Measurements from ENCODE around the gene TSEN34.
"Not testable (repeated sequence)": the region's sequence is repeated elsewhere in the genome, so short reads cannot be mapped to it uniquely, and the experiment has no call there.

Gene TSEN34

GRCh38 chr19:54188215-54188871, 2.8 kb upstream of the TSEN34 start:
- peak; percentile 58 for DNase-seq (ENCODE audit: low spot score)

- no peak for DNase-seq (ENCODE audit: low spot score)
Observed at GRCh38 chr19:54189145-54189734, 1.9 kb upstream of the TSEN34 start, which contains the start of gene MBOAT7. Gene MBOAT7, minus strand, starts transcription at chr19:54189580. Its CDS starts 1,072 bp downstream, at chr19:54188508.

DNA sequence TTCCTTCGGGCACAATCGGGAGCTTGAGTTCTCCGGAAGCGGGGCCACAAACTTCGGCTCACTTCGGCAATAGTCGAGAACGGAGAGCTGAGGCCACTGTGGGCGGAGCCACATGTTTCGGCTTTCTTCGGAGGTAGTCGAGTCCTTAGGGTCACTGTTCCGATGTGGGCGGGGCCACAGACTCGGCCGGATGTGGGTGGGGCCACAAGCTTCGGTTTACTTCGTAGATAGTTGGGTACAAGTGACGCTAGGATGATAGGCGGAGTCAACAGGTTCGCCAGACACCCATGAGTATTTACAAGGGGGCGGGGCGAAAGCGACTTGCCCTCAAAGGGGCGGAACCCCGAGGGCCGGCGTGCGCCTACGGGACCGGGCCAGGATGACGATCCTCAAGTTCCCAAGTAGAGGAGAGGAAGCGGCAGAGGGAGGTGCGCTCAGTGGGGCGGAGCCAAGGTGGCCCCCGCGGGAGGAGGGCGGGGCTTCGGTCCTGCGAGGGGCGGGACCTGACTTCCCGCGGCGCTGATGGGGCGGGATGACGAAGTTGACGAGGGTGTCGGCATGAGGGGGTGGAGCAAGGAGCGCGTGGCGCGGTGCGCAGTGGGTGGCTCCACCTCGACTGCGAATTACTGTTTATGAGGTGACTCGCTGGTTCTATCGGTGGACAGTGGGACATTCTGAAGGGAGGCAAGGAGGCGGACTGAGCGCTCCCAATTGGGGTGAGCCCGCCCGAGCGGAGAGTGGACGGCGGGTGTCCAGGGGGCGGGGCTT, 1.2 kb upstream of the TSEN34 start:
- peak; percentile 100 for DNase-seq (ENCODE audit: low spot score)

DNA sequence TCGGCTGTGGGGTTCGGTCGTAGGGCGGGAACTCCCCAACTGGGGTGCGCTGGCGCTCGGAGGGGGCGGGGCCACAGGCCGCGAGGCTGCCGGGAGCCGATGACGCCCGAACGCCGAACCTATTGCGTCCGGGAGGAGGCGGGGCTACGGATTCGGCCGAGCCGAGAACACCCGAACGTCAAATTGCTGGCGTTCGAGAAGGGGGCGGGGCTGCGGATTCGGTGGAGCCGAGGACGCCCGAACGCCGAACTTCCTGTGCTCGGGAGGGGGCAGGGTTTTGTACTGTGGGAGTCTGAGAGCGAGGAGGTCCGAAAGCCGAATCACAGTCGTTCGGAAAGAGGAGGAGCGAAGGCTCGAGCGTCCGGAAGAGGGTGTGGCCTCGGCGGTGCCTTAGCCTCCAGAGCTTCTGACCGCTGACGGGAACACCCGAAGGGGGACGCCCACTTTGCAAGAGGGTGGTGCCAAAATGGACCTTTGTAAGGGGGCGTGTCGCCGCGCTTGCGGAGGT, 551 bp upstream of the TSEN34 start:
- peak; percentile 99 for DNase-seq (ENCODE audit: low spot score)

- DNase-seq (ENCODE audit: low spot score): no peak
Observed at GRCh38 chr19:54191811-54192453, 824 bp downstream of the TSEN34 start.

GRCh38 chr19:54193011-54193410, 1.9 kb downstream of the TSEN34 start:
- no peak for DNase-seq (ENCODE audit: low spot score)

- not testable (repeated sequence) for DNase-seq (ENCODE audit: low spot score)
Observed at GRCh38 chr19:54194463-54194862, 3.4 kb downstream of the TSEN34 start.

DNA sequence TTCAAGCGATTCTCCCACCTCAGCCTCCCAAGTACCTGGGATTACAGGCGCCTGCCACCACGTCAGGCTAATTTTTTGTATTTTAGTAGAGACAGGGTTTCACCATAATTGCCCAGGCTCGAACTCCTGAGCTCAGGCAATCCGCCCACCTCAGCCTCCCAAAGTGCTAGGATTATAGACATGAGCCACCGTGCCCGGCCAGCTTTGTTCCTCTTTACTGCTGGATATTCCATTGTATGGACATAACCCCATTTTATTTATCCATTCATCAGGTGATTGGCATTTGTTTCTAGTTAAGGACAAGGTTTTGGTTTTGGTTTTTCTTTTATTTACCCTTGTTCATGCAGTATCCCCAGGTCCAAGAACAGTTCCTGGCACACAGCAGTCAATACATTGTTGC, 5.4 kb downstream of the TSEN34 start:
- no peak for DNase-seq (ENCODE audit: low spot score)

GRCh38 chr19:54197121-54197520, 6.0 kb downstream of the TSEN34 start:
- DNase-seq (ENCODE audit: low spot score): no peak

DNA sequence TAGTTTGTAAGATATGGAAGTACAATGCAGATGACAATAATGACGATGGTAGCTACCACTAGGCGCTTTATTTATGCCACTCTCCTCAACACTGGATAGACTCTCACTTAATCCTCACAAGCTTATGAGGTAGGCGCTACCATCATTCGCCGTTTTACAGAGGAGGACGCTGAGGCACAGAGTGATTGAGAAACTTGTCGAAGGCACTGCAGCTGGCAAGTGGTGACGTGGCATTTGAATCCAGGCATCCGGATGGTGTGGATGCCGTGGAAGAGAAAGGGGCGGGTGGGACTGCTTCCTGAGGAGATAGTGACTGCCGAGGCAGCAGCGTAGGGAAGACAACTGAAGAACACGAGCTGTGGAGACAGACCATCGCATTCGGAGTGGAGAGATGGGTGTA, 8.3 kb downstream of the TSEN34 start:
- no peak for DNase-seq (ENCODE audit: low spot score)

DNA sequence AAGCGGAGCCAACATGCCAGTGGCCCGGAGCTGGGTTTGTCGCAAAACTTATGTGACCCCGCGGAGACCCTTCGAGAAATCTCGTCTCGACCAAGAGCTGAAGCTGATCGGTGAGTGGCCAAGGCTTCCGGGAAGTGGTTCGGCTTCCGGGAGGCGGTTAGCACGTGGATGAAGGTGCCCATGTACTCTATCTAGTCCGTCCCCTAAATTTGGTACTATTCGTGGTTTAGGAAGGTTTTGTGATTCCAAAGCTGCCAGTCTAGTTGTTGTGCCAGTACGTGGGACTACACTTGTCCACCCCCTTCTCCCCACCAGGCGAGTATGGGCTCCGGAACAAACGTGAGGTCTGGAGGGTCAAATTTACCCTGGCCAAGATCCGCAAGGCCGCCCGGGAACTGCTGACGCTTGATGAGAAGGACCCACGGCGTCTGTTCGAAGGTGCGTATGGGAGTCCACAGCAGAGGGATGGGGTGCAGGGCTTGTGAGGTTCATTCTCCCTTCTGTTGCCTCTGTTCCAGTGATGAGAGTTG, 10.1 kb downstream of the TSEN34 start:
- no peak for DNase-seq (ENCODE audit: low spot score)

DNA sequence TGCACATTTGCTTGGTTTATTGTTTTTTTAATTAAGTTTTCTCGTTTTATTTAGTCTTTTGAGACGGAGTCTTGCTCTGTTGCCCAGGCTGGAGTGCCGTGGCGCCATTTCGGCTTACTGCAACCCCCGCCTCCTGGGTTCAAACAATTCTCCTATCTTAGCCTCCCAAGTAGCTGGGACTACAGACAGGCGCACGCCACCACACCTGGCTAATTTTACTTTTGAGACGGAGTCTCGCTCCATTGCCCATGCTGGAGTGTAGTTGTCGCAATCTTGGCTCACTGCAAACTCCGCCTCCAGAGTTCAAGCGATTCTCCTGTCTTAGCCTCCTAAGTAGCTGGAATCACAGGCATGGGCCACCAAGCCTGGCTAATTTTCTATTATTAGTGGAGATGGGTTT, 10.9 kb downstream of the TSEN34 start:
- no peak for DNase-seq (ENCODE audit: low spot score)

GRCh38 chr19:54203151-54203611, 12.1 kb downstream of the TSEN34 start:
- no peak for DNase-seq (ENCODE audit: low spot score)

DNA sequence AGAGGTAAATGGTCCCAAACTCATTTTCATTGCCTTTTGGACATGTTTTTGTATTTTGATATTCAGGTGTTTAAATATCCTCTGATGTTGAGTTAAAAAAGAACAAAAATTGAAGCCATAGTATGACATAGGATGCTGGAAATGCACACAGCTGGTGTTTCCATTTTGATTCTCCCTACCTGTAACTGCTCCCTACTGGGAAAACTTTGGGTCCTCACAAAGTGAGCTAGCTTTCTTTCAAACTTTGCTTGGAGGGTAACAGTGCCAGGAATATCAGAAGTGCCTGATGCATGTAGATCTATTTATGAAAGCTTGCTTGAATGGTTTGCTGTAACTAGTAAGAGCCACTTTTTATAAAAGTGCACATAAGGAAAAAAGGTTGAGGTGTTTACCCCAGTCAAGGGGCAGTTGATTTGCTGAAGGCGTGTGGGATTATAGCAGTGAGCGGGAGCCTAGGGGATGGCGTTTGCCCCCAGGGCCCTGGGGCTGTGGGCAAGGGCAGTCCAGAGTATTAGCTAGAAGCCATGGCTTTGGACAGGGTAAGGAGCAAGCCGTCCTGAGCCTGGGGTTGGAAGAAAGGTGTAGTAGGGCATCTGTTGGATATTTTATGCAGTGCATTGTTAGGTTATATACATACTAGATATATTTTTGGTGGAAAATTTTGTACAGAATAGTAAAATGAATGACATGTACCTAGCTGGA, 13.8 kb downstream of the TSEN34 start:
- no peak for DNase-seq (ENCODE audit: low spot score)

GRCh38 chr19:54206030-54206830, 15.1 kb downstream of the TSEN34 start:
- DNase-seq (ENCODE audit: low spot score): no peak

GRCh38 chr19:54206831-54207177, 15.7 kb downstream of the TSEN34 start:
- no peak for DNase-seq (ENCODE audit: low spot score)

DNA sequence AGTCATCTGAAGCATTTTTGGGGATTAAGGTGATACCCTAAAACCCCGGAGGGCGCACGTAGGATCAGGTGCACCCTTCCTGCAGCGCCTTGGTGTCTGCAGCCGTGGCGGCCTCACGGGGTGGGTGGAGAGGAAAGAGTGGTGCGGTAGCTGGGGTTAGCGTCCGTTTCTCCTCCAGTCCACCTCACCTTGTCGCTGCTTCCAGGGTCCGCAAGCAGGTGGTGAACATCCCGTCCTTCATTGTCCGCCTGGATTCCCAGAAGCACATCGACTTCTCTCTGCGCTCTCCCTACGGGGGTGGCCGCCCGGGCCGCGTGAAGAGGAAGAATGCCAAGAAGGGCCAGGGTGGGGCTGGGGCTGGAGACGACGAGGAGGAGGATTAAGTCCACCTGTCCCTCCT, 16.1 kb downstream of the TSEN34 start:
- not testable (repeated sequence) for DNase-seq (ENCODE audit: low spot score)

DNA sequence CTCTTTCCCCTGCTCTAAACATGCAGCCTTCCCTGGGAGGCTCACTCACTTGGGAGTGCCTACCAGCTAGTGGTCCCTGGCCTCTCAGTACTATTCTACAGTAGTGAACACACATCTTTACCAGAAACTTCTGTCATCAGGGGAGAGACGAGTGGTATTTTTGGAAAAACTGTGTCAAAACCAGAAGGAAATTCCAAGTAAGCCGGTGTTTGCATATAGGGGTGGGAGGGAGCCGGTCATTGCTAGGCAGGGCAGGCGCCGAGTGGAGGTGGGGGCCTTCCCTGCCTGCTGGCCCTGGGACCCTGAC, 16.5 kb downstream of the TSEN34 start:
- no peak for DNase-seq (ENCODE audit: low spot score)

GRCh38 chr19:54207983-54208783, 17.1 kb downstream of the TSEN34 start:
- peak; percentile 37 for DNase-seq (ENCODE audit: low spot score)

- DNase-seq (ENCODE audit: low spot score): no peak
Observed at GRCh38 chr19:54208784-54209057, 17.6 kb downstream of the TSEN34 start.

All from CD4-positive, alpha-beta T cell treated with Interleukin-15 for 4 hours (primary cell).